Progenitor cell of endocrine pancreas (in vitro differentiated cells): ENCODE results near the gene TBXAS1. TPM values are rescaled to one million over a fixed set of nuclear protein-coding genes. Genes with fewer than 3 reads are reported as not detected.

Source experiments
- DNase-seq: peaks from one replicate; pipeline ENCODE4 v3.0.0; 2021; ENCODE audit warnings: low spot score; ENCODE audit not compliant: unreplicated experiment
- H3K27ac Mint-ChIP-seq: 2 replicates; pipeline ENCODE4 v1.8.0; 2021; ENCODE audit warnings: mild to moderate bottlenecking, moderate library complexity, mixed read lengths
- H3K27me3 Mint-ChIP-seq: 2 replicates; pipeline ENCODE4 v1.8.0; 2021; ENCODE audit warnings: mixed read lengths
- H3K36me3 Mint-ChIP-seq: 2 replicates; pipeline ENCODE4 v1.8.0; 2022; ENCODE audit warnings: mixed read lengths; ENCODE audit not compliant: insufficient read depth
- H3K4me1 Mint-ChIP-seq: 2 replicates; pipeline ENCODE4 v1.8.0; 2021; ENCODE audit warnings: low read depth, mixed read lengths
- H3K4me3 Mint-ChIP-seq: 2 replicates; pipeline ENCODE4 v1.8.0; 2021; ENCODE audit warnings: low read depth, mild to moderate bottlenecking, moderate library complexity, mixed read lengths
- H3K9me3 Mint-ChIP-seq: 2 replicates; pipeline ENCODE4 v1.8.0; 2021; ENCODE audit warnings: low read depth, mixed read lengths
- total RNA-seq: library from RNA; stranded (reverse); gene quantifications from 2 replicates; pipeline ENCODE4 v1.2.1, GENCODE V29; 2021
- TF ChIP-seq, protein P1 (sequence below): fragments of 200-600 bp; sonication (generic); IDR thresholded peaks from one replicate; pipeline ENCODE4 v1.5.0; 2021; ENCODE audit warnings: antibody characterized with exemption, mild to moderate bottlenecking; ENCODE audit not compliant: unreplicated experiment

Gene TBXAS1
- total RNA-seq, 1 donor from 2014 or later = 10.4 TPM

DNA sequence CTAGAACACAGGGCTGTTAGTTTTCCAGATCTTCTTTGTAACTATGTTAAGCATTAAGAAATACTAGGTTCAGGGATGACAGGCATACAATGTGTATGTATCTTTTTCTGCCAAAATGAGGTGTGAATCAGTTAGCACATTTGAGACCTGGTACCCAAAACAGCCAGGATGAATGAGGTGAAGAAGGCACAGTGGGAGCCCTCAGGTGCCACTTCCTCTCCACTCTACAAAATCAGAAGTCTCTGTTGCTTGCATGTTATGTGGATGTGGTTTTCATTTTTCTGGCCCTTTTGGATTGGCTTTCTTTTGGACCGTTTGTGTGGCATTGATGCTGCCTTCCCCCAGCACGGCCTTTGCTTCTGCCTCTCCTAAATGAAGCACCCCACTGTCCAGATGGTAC, 15.4 kb upstream of the TBXAS1 start:
- Mint-ChIP-seq H3K36me3 (no peaks in the 10 kb centered on the region), H3K9me3 (peaks cover 4% of the 10 kb centered on the region), H3K4me3 (no peak overlapping the region), H3K27me3 (peaks cover 5% of the 10 kb centered on the region), H3K4me1 (no peaks in the 10 kb centered on the region), H3K27ac (no peak overlapping the region)
- no peak for DNase-seq
- TF ChIP-seq, protein P1, sequence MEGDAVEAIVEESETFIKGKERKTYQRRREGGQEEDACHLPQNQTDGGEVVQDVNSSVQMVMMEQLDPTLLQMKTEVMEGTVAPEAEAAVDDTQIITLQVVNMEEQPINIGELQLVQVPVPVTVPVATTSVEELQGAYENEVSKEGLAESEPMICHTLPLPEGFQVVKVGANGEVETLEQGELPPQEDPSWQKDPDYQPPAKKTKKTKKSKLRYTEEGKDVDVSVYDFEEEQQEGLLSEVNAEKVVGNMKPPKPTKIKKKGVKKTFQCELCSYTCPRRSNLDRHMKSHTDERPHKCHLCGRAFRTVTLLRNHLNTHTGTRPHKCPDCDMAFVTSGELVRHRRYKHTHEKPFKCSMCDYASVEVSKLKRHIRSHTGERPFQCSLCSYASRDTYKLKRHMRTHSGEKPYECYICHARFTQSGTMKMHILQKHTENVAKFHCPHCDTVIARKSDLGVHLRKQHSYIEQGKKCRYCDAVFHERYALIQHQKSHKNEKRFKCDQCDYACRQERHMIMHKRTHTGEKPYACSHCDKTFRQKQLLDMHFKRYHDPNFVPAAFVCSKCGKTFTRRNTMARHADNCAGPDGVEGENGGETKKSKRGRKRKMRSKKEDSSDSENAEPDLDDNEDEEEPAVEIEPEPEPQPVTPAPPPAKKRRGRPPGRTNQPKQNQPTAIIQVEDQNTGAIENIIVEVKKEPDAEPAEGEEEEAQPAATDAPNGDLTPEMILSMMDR = no peak

DNA sequence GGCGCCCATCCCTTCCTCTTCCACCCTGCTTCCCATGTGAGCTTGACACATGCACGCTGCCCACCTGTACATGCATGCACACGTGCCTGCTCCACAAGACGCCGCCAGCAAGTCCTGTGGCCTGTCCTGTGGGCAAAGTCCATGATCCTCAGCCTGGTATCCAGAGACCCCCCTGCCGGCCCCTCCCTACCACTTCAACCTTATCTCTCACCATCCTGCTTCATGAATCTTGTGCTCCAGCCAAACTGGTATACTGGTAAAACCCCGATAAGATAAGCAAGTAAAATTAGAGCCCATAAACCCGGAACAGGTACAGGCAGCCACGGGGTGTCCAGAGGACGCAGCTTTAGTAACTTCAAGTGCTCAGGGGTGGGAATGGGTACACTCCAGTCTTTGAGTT, 11.8 kb upstream of the TBXAS1 start:
- no peak for DNase-seq

DNA sequence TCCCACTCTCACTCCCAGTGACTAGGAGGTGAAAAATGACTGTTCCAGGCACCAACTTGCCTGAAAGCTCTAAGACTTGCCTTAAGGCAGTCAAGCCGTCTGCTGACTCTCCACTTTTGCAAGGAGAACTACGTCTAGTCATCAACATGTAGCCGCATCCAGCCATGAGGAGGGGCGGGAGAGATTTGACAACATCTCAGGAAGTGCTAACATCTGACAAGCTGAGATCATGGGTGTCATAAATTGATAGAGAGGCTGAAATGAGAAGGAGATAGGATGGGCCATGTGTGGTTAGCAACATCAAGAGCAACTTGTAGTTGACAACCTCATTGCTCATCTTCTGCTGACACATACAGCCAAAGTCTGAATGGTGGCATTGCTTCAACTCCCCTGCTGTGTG, 9.0 kb upstream of the TBXAS1 start:
- Mint-ChIP-seq H3K4me3 (no peak overlapping the region), H3K27ac (no peak overlapping the region), H3K27me3 (peaks cover 5% of the 10 kb centered on the region), H3K9me3 (peaks cover 4% of the 10 kb centered on the region), H3K4me1 (no peaks in the 10 kb centered on the region), H3K36me3 (no peaks in the 10 kb centered on the region)
- DNase-seq = no peak
- TF ChIP-seq, protein P1 = no peak

More for the DNA sequence above, 11.8 kb upstream of the TBXAS1 start:
- H3K4me3 Mint-ChIP-seq = no peak overlapping the region
- no peaks in the 10 kb centered on the region for H3K36me3 Mint-ChIP-seq
- no peak overlapping the region for H3K27ac Mint-ChIP-seq
- peaks cover 4% of the 10 kb centered on the region for H3K9me3 Mint-ChIP-seq
- no peaks in the 10 kb centered on the region for H3K4me1 Mint-ChIP-seq
- H3K27me3 Mint-ChIP-seq = peaks cover 5% of the 10 kb centered on the region
- TF ChIP-seq, protein P1 = no peak

DNA sequence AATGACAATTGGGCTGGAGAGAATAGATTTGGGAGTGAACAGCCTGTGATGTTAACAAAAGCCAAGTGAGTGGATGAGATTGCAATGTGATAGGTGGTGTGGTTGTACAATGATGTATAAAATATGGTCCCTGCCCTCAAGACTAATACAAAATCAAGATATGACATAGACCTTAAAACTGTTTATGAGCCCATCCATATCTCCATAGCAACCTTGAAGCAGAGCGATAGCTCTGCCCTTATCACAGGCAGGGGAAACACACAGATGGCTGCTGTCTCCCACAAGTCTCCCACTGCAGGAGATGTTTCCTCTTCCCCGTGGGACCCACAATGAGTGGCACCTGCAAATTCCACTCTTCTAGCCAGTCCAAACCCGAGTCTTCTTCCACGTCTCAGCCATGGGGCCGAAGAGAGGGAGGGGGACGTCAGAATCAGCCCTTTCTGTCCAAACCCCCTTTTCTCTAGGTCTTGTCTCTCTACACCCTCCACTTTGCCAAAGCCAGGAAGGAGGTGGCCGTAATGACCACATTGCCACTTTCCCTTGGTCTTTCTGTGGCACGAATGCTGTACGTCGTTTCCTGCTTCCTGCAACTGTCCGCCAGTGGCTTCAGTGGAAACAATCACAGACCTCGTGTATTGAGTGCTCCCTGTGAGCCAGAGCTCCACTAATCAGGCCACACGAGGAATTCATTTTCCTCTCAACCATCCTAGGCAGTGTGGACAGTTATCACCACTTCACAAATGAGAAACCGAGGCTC, 7.5 kb upstream of the TBXAS1 start:
- TF ChIP-seq, protein P1 = no peak
- no peak overlapping the region for H3K4me3 Mint-ChIP-seq
- DNase-seq = no peak
- no peaks in the 10 kb centered on the region for H3K36me3 Mint-ChIP-seq
- no peak overlapping the region for H3K27ac Mint-ChIP-seq
- H3K4me1 Mint-ChIP-seq = no peaks in the 10 kb centered on the region
- H3K9me3 Mint-ChIP-seq = peaks cover 4% of the 10 kb centered on the region
- H3K27me3 Mint-ChIP-seq = no peaks in the 10 kb centered on the region

DNA sequence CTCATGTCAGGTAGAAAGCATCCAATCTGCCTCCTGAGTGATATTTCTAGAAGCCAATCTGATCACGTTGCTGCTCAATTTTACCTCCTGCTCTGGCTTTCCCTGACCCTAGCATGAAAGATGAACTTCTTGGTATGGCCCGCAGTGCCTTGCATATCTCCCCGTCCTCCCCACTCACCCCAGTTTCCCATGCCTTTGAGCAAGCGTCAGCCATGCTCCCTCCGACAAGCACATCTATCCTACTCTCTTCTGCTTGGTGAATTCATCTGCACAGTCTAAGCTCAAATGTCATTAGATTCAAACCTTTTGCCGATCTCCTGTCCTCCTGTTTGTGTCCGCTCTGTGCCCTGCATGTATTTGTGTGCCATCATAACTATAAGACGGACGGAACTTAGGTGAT, 6.2 kb upstream of the TBXAS1 start:
- DNase-seq = no peak
- no peak overlapping the region for H3K4me3 Mint-ChIP-seq
- H3K27ac Mint-ChIP-seq = no peak overlapping the region
- no peaks in the 10 kb centered on the region for H3K4me1 Mint-ChIP-seq
- peaks cover 1% of the 10 kb centered on the region for H3K36me3 Mint-ChIP-seq
- TF ChIP-seq, protein P1 = no peak
- H3K9me3 Mint-ChIP-seq = no peaks in the 10 kb centered on the region
- no peaks in the 10 kb centered on the region for H3K27me3 Mint-ChIP-seq
